Measurements from ENCODE around the gene UPF1.

The UPF1 gene

GRCh38 chr19:18831524-18832305 is at the start of gene UPF1:
Gene UPF1 (plus strand): TSS chr19:18831959. CDS start chr19:18832210, 251 bp downstream.
- no peak for FAIRE-seq

GRCh38 chr19:18782559-18783225 is 49.1 kb upstream of the UPF1 start:
- no peak for FAIRE-seq

- FAIRE-seq = no peak
Measured at GRCh38 chr19:18783958-18784785, 47.6 kb upstream of the UPF1 start.

- no peak for FAIRE-seq
Measured at GRCh38 chr19:18784786-18785120, 47.0 kb upstream of the UPF1 start.

GRCh38 chr19:18785179-18786124 is 46.3 kb upstream of the UPF1 start:
- FAIRE-seq = no peak

- no peak for FAIRE-seq
Measured at GRCh38 chr19:18788529-18789421, 43.0 kb upstream of the UPF1 start.

- no peak for FAIRE-seq
Measured at GRCh38 chr19:18789422-18789869, 42.3 kb upstream of the UPF1 start.

GRCh38 chr19:18789883-18790565 is 41.7 kb upstream of the UPF1 start:
- FAIRE-seq = no peak

GRCh38 chr19:18790566-18791314 is 41.0 kb upstream of the UPF1 start, which contains the start of gene COMP:
Gene COMP (minus strand): TSS chr19:18791305. CDS start chr19:18791269, 36 bp downstream.
- no peak for FAIRE-seq

GRCh38 chr19:18791315-18791678 is 40.5 kb upstream of the UPF1 start:
- FAIRE-seq = no peak

- no peak for FAIRE-seq
Measured at GRCh38 chr19:18792661-18793060, 39.1 kb upstream of the UPF1 start.

- FAIRE-seq = no peak
Measured at GRCh38 chr19:18793144-18794028, 38.4 kb upstream of the UPF1 start.

- no peak for FAIRE-seq
Measured at GRCh38 chr19:18794029-18794313, 37.8 kb upstream of the UPF1 start.

GRCh38 chr19:18794692-18795091 is 37.1 kb upstream of the UPF1 start:
- FAIRE-seq = no peak

- FAIRE-seq = no peak
Measured at GRCh38 chr19:18795540-18795939, 36.2 kb upstream of the UPF1 start.

GRCh38 chr19:18796239-18796638 is 35.5 kb upstream of the UPF1 start:
- no peak for FAIRE-seq

- FAIRE-seq = no peak
Measured at GRCh38 chr19:18798384-18799352, 33.1 kb upstream of the UPF1 start.

Measured in islet of Langerhans (tissue), 1 donor.